ENCODE results near the gene TMOD1. TPM values are rescaled to one million over a fixed set of nuclear protein-coding genes. Genes with fewer than 3 reads are reported as not detected.

The TMOD1 gene
- total RNA-seq, 1 experiment from 2014 or later: 0.58 TPM

DNA sequence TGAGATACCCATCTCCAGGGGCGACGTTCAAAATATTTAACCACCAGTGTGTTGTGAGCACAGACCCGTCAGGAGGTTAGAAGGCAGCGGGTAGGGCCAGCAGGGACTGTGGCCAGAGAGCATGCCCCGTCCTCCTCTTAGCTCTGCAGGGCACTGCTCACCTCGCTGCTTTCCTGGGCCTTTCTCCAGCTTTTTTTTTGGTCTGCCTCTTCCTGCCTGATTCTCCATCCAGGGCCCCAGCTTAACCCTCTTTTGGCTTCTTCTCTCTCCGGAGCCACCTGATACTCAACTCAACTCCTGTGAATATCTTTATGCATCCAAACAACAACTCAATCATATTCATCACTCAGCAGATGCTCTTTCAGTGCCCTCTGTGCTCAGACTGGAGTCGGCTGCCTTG, 44.0 kb downstream of the TMOD1 start:
- DNase-seq (ENCODE audit: low read depth): no peak

DNA sequence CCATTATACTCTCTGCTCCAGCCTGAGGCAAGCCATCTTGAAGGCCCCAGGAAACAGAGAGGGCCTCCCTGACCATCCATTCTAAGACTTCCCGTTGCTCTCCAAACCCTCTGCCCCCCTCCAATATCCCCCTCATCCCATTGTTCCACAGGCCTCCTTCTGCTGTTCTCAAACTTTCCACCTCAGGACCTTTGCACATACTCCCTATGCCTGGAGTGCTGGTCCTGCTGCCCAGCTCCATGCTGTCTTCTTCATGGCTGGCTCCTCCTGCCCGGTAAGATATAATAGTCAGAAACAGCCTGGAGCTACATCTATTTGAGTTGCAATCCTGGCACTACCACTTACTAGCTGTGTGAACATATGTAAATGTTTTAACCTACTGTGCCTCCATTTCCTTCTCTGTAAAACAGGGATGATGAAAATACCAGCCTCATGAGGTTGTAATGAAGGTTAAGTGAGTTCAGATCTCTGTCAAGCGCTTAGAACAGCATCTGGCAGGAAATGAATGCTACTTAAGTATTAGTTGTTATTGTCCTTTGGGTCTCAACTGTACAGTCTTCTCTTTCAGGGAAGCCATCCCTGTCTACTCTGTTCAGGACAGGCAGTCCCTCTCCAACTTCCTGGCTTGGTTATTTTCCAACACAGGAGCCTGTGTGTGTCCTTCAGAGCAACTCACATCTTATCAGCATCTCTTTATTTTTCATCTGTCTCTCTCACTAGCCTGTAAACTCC, 45.8 kb downstream of the TMOD1 start:
- no peak for DNase-seq (ENCODE audit: low read depth)

GRCh38 chr9:97548379-97548778, 46.9 kb downstream of the TMOD1 start:
- DNase-seq (ENCODE audit: low read depth): no peak

GRCh38 chr9:97548819-97549540, 47.5 kb downstream of the TMOD1 start:
- DNase-seq (ENCODE audit: low read depth): no peak

GRCh38 chr9:97550386-97550785, 48.9 kb downstream of the TMOD1 start:
- DNase-seq (ENCODE audit: low read depth): no peak

GRCh38 chr9:97551308-97551707, 49.8 kb downstream of the TMOD1 start:
- no peak for DNase-seq (ENCODE audit: low read depth)

DNA sequence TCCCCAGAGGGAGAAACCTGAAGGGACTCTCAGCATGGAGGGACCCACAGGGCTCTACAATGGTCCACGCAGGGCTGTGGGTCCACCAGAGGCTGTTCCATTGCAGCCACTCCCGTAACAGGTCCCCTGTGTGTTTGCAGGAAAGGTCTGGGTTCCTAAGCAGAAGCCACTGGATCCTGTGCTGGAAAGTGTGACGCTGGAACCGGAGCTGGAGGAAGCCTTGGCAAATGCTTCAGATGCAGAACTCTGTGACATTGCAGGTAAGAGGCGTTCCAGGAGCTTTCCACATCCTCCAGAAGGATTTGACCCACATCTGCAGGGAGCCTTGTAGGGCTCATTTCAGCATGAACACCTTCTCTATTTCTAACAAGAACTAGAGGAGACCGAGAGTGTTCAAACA, 51.7 kb downstream of the TMOD1 start:
- DNase-seq (ENCODE audit: low read depth): no peak

GRCh38 chr9:97553841-97554240, 52.4 kb downstream of the TMOD1 start:
- no peak for DNase-seq (ENCODE audit: low read depth)

DNA sequence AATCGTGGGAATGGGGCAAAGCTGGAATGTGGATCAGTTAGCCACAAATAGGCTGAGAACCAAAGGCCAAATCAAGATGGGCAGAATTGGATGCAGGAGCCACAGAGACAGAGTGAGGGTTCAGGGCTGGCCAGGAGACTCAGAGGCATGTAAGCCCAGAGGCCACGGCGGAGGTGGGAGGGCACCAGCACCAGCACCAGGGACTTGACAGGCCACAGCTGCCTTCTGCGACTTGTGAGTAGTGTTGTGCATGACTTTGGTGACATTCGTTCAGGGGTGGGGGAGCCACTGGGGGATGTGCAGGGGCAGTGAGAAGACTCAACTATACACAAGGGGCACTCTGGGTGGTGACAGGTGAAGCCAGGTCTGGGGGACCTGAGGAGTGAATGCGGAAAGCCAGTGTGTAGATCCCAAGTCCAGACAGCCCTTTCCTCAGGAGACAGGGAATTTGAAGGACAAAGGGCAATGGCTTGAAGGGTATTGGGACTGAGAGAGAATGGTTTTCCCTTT, 53.2 kb downstream of the TMOD1 start:
- DNase-seq (ENCODE audit: low read depth): no peak

GRCh38 chr9:97555164-97555563, 53.7 kb downstream of the TMOD1 start:
- DNase-seq (ENCODE audit: low read depth): no peak

DNA sequence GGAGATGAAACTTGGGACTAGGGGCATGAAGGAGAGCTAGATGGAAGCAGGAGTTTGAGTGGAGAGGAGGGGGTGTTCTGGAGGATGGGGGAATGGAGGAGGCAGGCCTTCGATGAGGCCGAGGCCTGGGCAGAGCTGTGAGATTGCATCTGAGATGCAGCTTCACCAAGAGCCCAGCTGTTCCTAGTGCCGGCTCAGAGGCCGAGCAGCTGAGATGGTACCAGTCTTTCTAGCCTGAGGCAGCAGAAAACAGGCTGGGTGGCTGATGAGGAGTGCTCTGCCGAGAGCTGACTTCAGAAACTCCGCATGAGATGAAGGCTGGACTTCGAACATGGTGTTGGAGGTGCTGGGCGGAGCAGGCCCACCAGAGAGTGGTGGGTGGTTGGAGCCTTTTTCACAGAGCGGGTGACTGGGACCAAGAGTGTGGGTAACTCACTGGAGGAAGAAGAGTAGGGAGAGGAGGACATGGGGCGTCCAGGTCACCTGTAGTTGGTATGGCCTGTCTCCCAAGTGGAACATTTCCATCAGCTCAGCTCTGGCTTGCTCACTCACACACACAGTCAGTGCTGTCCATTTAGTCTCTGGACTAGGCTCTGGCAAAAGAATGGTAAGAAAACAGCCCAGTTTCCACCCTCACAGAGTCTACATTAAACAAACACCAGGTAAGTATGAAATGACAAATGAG, 54.7 kb downstream of the TMOD1 start:
- no peak for DNase-seq (ENCODE audit: low read depth)

- no peak for DNase-seq (ENCODE audit: low read depth)
These were observed 55.5 kb downstream of the TMOD1 start for GRCh38 chr9:97556721-97557605.

DNA sequence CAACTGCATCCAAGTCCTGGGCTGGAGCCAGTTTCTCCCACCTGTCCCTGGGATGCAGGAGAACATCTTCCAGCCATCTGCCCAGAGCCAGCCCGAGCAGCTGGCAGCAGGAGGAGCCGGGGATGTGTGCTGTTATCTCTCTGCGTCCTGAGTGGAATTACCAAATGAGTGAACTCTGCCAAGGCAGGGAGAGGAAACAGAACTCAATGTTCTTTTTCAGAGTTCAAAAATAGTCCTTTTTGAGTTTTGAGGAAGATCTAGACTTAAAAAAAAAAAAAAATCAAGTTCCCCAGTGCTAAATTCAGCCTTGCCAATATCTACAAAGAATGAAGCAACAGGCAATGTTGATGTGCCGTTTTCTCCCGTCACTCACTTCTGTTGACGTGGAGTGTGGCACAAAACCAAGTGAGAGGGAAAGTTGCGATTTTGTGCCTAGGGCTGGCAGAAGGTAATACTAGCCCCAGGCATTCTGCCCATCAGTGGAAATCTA, 56.2 kb downstream of the TMOD1 start:
- DNase-seq (ENCODE audit: low read depth): no peak

DNA sequence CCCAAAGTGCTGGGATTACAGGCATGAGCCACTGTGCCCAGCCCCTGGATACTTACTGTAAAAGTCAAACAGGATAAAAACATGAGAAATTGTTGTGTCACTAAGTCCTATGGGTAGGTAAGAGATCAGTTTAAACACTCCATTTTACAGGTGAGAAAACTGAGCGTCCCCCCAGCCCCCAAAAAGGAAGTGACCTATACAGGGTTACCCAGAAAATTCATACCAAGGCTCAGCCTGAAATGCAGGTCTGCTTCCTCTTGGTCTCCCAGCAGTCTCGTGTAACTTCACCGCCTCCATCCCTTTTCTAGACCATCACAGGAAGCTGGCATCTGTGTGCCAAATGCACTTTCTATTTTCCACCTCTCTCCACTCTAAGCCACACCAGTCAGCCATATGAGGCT, 57.2 kb downstream of the TMOD1 start:
- DNase-seq (ENCODE audit: low read depth): no peak

DNA sequence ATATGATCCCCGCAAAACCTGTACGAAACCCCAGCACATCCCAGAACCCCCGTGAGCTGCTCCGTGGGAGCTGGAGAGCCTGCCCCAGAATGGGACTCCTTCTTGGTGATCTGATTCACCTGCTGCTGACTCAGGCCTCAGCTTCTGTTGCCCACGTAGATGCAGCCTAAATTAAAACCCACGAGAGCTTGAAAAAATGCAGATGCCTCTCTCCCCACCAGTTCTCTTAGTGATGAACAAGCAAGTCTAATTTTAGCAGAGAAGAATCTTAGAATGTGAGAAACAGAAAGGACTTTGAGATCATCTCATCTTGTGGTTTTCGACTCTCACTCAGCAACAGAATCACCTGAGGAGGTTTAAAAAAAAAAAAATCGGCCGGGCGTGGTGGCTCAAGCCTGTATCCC, 57.6 kb downstream of the TMOD1 start:
- DNase-seq (ENCODE audit: low read depth): peak; percentile 46

DNA sequence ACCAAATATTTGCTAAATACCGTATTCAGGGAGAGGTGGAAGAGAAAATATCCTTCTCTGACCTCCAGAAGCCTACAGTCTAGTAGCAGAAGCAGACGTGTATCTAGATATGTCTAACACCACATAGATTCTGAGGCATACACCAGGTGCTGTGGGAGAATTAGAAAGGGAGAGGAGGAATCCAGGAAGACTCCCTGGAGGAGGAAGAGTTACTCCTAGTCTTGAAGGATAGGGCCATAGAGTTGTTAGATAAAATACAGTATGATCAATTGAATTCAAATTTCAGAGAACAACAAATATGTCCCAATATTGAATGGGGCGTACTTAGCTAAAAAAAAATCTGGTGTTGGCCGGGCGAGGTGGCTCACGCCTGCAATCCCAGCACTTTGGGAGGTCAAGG, 58.7 kb downstream of the TMOD1 start:
- no peak for DNase-seq (ENCODE audit: low read depth)

DNA sequence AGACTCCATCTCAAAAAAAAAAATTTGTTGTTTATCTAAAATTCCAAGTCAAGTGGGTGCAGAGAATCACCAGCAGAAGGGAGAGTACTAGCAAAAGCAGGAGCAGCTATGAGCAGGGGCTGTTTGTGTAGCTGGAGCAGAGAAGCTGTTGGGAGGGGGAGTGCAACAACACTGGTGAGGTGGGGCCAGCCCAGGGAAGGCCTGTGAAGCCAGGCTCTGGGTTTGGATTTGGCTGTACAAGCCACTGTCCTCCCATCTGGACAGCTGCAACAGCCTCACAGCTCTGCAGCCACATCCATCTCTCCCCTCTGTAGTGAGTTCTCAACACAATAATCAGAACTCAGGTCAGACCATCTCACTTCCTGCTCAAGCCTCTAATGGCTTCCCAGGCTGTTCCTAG, 59.4 kb downstream of the TMOD1 start:
- no peak for DNase-seq (ENCODE audit: low read depth)

DNA sequence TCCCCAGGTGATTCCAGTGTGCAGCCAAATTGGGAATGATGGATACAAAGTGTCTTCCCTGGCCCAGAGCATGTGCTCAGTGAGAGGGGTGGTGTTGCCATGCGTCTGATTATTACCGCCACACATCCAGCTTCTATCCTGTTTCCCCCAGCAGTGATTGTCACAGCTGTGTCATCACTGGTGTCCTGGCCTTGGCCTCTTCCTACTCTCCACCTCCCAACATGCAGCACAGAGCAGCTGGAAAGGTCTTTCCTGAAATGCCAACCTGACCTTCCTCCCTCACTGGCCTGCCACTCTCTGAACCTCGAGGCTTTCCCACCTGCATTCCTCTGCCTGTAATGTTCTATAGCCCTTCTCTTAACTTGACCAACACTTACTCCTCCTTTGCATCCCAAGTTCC, 60.0 kb downstream of the TMOD1 start:
- no peak for DNase-seq (ENCODE audit: low read depth)

- DNase-seq (ENCODE audit: low read depth): no peak
These were observed 61.1 kb downstream of the TMOD1 start for GRCh38 chr9:97562542-97562941.

DNA sequence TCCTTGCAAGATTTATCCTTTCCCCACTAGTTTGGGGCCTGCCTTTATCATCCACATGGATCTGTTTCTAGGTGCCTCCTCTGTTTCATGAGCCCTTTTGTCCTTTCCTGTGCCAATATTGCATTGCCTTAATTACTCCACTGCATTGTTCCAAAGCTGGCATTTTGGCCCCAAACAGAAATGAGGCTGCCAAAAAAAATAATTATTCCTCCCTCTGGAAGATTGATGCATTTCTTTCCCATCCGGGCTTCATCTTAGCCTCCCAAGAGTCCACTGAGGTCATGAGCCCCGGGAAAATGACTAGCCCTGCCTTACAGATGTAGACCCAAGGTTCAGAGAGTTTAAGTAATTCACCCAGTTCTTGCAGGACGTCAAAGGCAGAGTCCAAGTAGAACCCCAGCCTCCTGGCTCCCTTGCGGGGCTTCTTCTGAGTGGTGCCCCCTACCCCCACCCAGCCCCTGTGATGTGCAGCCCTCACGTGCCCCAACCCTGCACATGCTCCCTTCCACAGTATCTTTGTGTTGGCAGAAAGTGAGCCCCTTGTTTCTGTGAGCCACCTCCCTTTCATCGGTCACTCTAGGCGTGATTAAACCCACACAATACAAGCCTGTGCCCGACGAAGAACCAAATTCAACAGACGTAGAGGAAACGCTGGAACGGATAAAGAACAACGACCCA, 62.1 kb downstream of the TMOD1 start:
- no peak for DNase-seq (ENCODE audit: low read depth)

Measured in HT1080 (cell line).